OCI-LY7 (cell line): ENCODE measurements around the gene ANKFY1. TPM values are rescaled to one million over a fixed set of nuclear protein-coding genes. Genes with fewer than 3 reads are reported as not detected.

ENCODE experiments used
- BruUV-seq: library from RNA; stranded (reverse); fragments of 400-500 nt; replicated peaks from 2 replicates; lab custom pipeline; 2021; lab: Mats Ljungman, UMichigan
- CTCF ChIA-PET: fragments of 300-600 bp; sonication (Branson Sonifier 250); formaldehyde crosslinking; loops from one replicate; lab custom pipeline; 2022; ENCODE audit warnings: antibody characterized with exemption; ENCODE audit not compliant: unreplicated experiment; lab: Charles Lee
- POLR2A ChIA-PET: fragments of 300-600 bp; sonication (Branson Sonifier 250); formaldehyde crosslinking; loops from one replicate; lab custom pipeline; 2022; ENCODE audit warnings: antibody characterized with exemption; lab: Charles Lee
- DNase-seq: peaks from one replicate; pipeline ENCODE4 v3.0.0-alpha.2; 2015; ENCODE audit warnings: low spot score
- H2AFZ ChIP-seq: fragments of 200-600 bp; sonication (generic), shearing (Covaris generic); 2 replicates; pipeline ENCODE4 v1.6.1; 2014; ENCODE audit warnings: mild to moderate bottlenecking, antibody characterized with exemption, low read length, moderate library complexity
- H3K27ac ChIP-seq: fragments of 200-600 bp; sonication (generic); 2 replicates; pipeline ENCODE4 v1.5.1; 2014; ENCODE audit warnings: mixed run types, low read depth, mild to moderate bottlenecking, moderate library complexity, low read length, inconsistent platforms; ENCODE audit not compliant: poor library complexity, severe bottlenecking
- H3K36me3 ChIP-seq: fragments of 200-600 bp; sonication (generic); 2 replicates; pipeline ENCODE4 v1.6.1; 2014; ENCODE audit warnings: mild to moderate bottlenecking, antibody characterized with exemption, low read length, moderate library complexity, mixed read lengths; ENCODE audit not compliant: insufficient read depth
- H3K4me1 ChIP-seq: fragments of 200-600 bp; sonication (generic); 2 replicates; pipeline ENCODE4 v1.5.1; 2014; ENCODE audit warnings: mild to moderate bottlenecking, low read length; ENCODE audit not compliant: insufficient read depth, poor library complexity, severe bottlenecking
- H3K4me2 ChIP-seq: fragments of 200-600 bp; sonication (generic); 2 replicates; pipeline ENCODE4 v1.6.1; 2014; ENCODE audit warnings: mild to moderate bottlenecking, low read length
- H3K4me3 ChIP-seq: fragments of 200-600 bp; sonication (generic); 2 replicates; pipeline ENCODE4 v1.5.1; 2014; ENCODE audit warnings: mild to moderate bottlenecking, low read depth, low read length; ENCODE audit not compliant: poor library complexity, severe bottlenecking
- H3K79me2 ChIP-seq: fragments of 200-600 bp; sonication (generic); 2 replicates; pipeline ENCODE4 v1.6.1; 2016; ENCODE audit warnings: low read depth, mild to moderate bottlenecking, low read length, moderate library complexity, mixed read lengths; ENCODE audit not compliant: insufficient read depth
- H3K9me2 ChIP-seq: fragments of 200-600 bp; sonication (generic); 2 replicates; pipeline ENCODE4 v1.6.1; 2016; ENCODE audit warnings: mild to moderate bottlenecking, low read length, mixed read lengths; ENCODE audit not compliant: insufficient read depth
- H3K9me3 ChIP-seq: fragments of 200-600 bp; sonication (generic); 2 replicates; pipeline ENCODE4 v1.6.1; 2014; ENCODE audit warnings: mild to moderate bottlenecking, mixed run types, low read length, mixed read lengths
- H4K20me1 ChIP-seq: fragments of 200-600 bp; sonication (generic); 2 replicates; pipeline ENCODE4 v1.6.1; 2014; ENCODE audit warnings: mild to moderate bottlenecking, antibody characterized with exemption, low read length, moderate library complexity, mixed read lengths; ENCODE audit not compliant: insufficient read depth
- EZH2phosphoT487 ChIP-seq: fragments of 200-600 bp; sonication (generic); IDR thresholded peaks from 2 replicates; pipeline ENCODE4 v1.6.1; 2018; ENCODE audit warnings: low read depth, borderline replicate concordance, mild to moderate bottlenecking, mixed run types, antibody characterized with exemption, low read length, moderate library complexity, mixed read lengths
- intact Hi-C: fragments of 100-400 bp; cut with micrococcal nuclease; formaldehyde crosslinking; loops from one replicate; pipeline ENCODE4 v1.10.0; 2022; ENCODE audit not compliant: unreplicated experiment
- total RNA-seq, 2 experiments: library from RNA; depleted of rRNA in 1 of 2; stranded (reverse); fragments of >200 nt in 1 of 2; shearing (Covaris generic) in 1 of 2; gene quantifications; 2 replicates each; pipeline ENCODE4 v1.2.3, GENCODE V29; 2014 to 2022
- TF ChIP-seq, protein P1 (sequence below): fragments of 200-600 bp; sonication (generic); conservative IDR thresholded peaks from 2 replicates; pipeline ENCODE4 v1.5.1; 2014; ENCODE audit warnings: mild to moderate bottlenecking, antibody characterized with exemption, low read length, moderate library complexity, mixed read lengths

The ANKFY1 gene
- total RNA-seq, 2 experiments from 2014 or later = 25.9 to 56.7 TPM

- no peak for TF ChIP-seq EZH2phosphoT487
- TF ChIP-seq, protein P1, sequence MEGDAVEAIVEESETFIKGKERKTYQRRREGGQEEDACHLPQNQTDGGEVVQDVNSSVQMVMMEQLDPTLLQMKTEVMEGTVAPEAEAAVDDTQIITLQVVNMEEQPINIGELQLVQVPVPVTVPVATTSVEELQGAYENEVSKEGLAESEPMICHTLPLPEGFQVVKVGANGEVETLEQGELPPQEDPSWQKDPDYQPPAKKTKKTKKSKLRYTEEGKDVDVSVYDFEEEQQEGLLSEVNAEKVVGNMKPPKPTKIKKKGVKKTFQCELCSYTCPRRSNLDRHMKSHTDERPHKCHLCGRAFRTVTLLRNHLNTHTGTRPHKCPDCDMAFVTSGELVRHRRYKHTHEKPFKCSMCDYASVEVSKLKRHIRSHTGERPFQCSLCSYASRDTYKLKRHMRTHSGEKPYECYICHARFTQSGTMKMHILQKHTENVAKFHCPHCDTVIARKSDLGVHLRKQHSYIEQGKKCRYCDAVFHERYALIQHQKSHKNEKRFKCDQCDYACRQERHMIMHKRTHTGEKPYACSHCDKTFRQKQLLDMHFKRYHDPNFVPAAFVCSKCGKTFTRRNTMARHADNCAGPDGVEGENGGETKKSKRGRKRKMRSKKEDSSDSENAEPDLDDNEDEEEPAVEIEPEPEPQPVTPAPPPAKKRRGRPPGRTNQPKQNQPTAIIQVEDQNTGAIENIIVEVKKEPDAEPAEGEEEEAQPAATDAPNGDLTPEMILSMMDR = no peak
- Histone ChIP-seq H3K4me1 (peaks cover 4% of the 10 kb centered on the region), H2AFZ (no peak overlapping the region), H3K36me3 (peaks cover 52% of the 10 kb centered on the region), H3K9me3 (no peaks in the 10 kb centered on the region), H3K4me3 (no peak overlapping the region), H3K27ac (no peak overlapping the region), H3K9me2 (no peaks in the 10 kb centered on the region), H3K79me2 (peaks cover 94% of the 10 kb centered on the region), H3K4me2 (no peak overlapping the region), H4K20me1 (peaks cover 44% of the 10 kb centered on the region)
- CTCF ChIA-PET = no interaction called here
- intact Hi-C loops = no loop called here
- POLR2A ChIA-PET = interaction anchor here (0.6 to 1.8 kb wide), 4 partner anchors 18 to 1818 kb away, joined by 3 to 5 read pairs (median 3); no protein-coding TSS in a partner anchor
- no TSS peak for BruUV-seq
- no peak for DNase-seq
Measured at GRCh38 chr17:4250887-4251286, 12.9 kb downstream of the ANKFY1 start.

GRCh38 chr17:4249452-4250029, 14.2 kb downstream of the ANKFY1 start:
- CTCF ChIA-PET = no interaction called here
- POLR2A ChIA-PET = interaction anchor here (0.7 kb wide), 1 partner anchor 16 kb away, joined by 3 read pairs; no protein-coding TSS in a partner anchor
- peak; percentile 60 for DNase-seq
- Histone ChIP-seq H3K79me2 (peaks cover 92% of the 10 kb centered on the region), H3K27ac (no peak overlapping the region), H3K4me3 (no peak overlapping the region), H3K9me3 (no peaks in the 10 kb centered on the region), H3K4me1 (peaks cover 4% of the 10 kb centered on the region), H4K20me1 (peaks cover 38% of the 10 kb centered on the region), H2AFZ (no peak overlapping the region), H3K4me2 (no peak overlapping the region), H3K9me2 (no peaks in the 10 kb centered on the region), H3K36me3 (peaks cover 49% of the 10 kb centered on the region)
- intact Hi-C loops = no loop called here
- TF ChIP-seq, protein P1 = peak; percentile 75
- TF ChIP-seq EZH2phosphoT487 = no peak
- no TSS peak for BruUV-seq
